ENCODE results near the gene MSTN.

Gene MSTN

GRCh38 chr2:190090148-190090547 is 27.6 kb upstream of the MSTN start:
- no peak overlapping the region for H3K4me3 ChIP-seq (ENCODE audit: low read length)
- H3K27me3 ChIP-seq (ENCODE audit: control insufficient read depth, insufficient read depth, low read length) = no peaks in the 10 kb centered on the region
- no peak overlapping the region for H3K9ac ChIP-seq (ENCODE audit: low read length)
- H3K27ac ChIP-seq (ENCODE audit: low read depth, low read length) = no peak overlapping the region
- H3K4me1 ChIP-seq (ENCODE audit: control insufficient read depth, insufficient read depth, low read length) = no peaks in the 10 kb centered on the region
- H3K36me3 ChIP-seq (ENCODE audit: control insufficient read depth, insufficient read depth, low read length) = no peaks in the 10 kb centered on the region

- H3K27ac ChIP-seq (ENCODE audit: low read depth, low read length) = no peak overlapping the region
These were observed 26.4 kb upstream of the MSTN start for GRCh38 chr2:190088917-190089316.

GRCh38 chr2:190084704-190085103 is 22.2 kb upstream of the MSTN start:
- Histone ChIP-seq H3K9ac (ENCODE audit: low read length) (no peak overlapping the region), H3K27me3 (ENCODE audit: control insufficient read depth, insufficient read depth, low read length) (no peaks in the 10 kb centered on the region), H3K4me1 (ENCODE audit: control insufficient read depth, insufficient read depth, low read length) (no peaks in the 10 kb centered on the region), H3K36me3 (ENCODE audit: control insufficient read depth, insufficient read depth, low read length) (no peaks in the 10 kb centered on the region), H3K27ac (ENCODE audit: low read depth, low read length) (no peak overlapping the region), H3K4me3 (ENCODE audit: low read length) (no peak overlapping the region)

More at GRCh38 chr2:190088917-190089316, 26.4 kb upstream of the MSTN start:
- Histone ChIP-seq H3K4me1 (ENCODE audit: control insufficient read depth, insufficient read depth, low read length) (no peaks in the 10 kb centered on the region), H3K4me3 (ENCODE audit: low read length) (no peak overlapping the region), H3K9ac (ENCODE audit: low read length) (no peak overlapping the region), H3K27me3 (ENCODE audit: control insufficient read depth, insufficient read depth, low read length) (no peaks in the 10 kb centered on the region), H3K36me3 (ENCODE audit: control insufficient read depth, insufficient read depth, low read length) (no peaks in the 10 kb centered on the region)

- no peak overlapping the region for H3K9ac ChIP-seq (ENCODE audit: low read length)
- H3K27me3 ChIP-seq (ENCODE audit: control insufficient read depth, insufficient read depth, low read length) = no peaks in the 10 kb centered on the region
- H3K4me1 ChIP-seq (ENCODE audit: control insufficient read depth, insufficient read depth, low read length) = no peaks in the 10 kb centered on the region
- H3K36me3 ChIP-seq (ENCODE audit: control insufficient read depth, insufficient read depth, low read length) = no peaks in the 10 kb centered on the region
- H3K27ac ChIP-seq (ENCODE audit: low read depth, low read length) = no peak overlapping the region
- no peak overlapping the region for H3K4me3 ChIP-seq (ENCODE audit: low read length)
These were observed 19.6 kb upstream of the MSTN start for GRCh38 chr2:190082118-190082517.

- H3K27me3 ChIP-seq (ENCODE audit: control insufficient read depth, insufficient read depth, low read length) = no peaks in the 10 kb centered on the region
- no peak overlapping the region for H3K4me3 ChIP-seq (ENCODE audit: low read length)
- no peaks in the 10 kb centered on the region for H3K4me1 ChIP-seq (ENCODE audit: control insufficient read depth, insufficient read depth, low read length)
- no peaks in the 10 kb centered on the region for H3K36me3 ChIP-seq (ENCODE audit: control insufficient read depth, insufficient read depth, low read length)
- no peak overlapping the region for H3K9ac ChIP-seq (ENCODE audit: low read length)
- H3K27ac ChIP-seq (ENCODE audit: low read depth, low read length) = no peak overlapping the region
These were observed 18.1 kb upstream of the MSTN start for GRCh38 chr2:190080527-190081049.

- no peak overlapping the region for H3K9ac ChIP-seq (ENCODE audit: low read length)
- H3K27ac ChIP-seq (ENCODE audit: low read depth, low read length) = no peak overlapping the region
- no peaks in the 10 kb centered on the region for H3K36me3 ChIP-seq (ENCODE audit: control insufficient read depth, insufficient read depth, low read length)
- no peaks in the 10 kb centered on the region for H3K4me1 ChIP-seq (ENCODE audit: control insufficient read depth, insufficient read depth, low read length)
- no peaks in the 10 kb centered on the region for H3K27me3 ChIP-seq (ENCODE audit: control insufficient read depth, insufficient read depth, low read length)
- H3K4me3 ChIP-seq (ENCODE audit: low read length) = no peak overlapping the region
These were observed 16.6 kb upstream of the MSTN start for GRCh38 chr2:190079160-190079559.

GRCh38 chr2:190075623-190076022 is 13.1 kb upstream of the MSTN start:
- H3K36me3 ChIP-seq (ENCODE audit: control insufficient read depth, insufficient read depth, low read length) = no peaks in the 10 kb centered on the region
- no peak overlapping the region for H3K27ac ChIP-seq (ENCODE audit: low read depth, low read length)
- no peak overlapping the region for H3K4me3 ChIP-seq (ENCODE audit: low read length)
- H3K4me1 ChIP-seq (ENCODE audit: control insufficient read depth, insufficient read depth, low read length) = no peaks in the 10 kb centered on the region
- no peaks in the 10 kb centered on the region for H3K27me3 ChIP-seq (ENCODE audit: control insufficient read depth, insufficient read depth, low read length)
- no peak overlapping the region for H3K9ac ChIP-seq (ENCODE audit: low read length)

- H3K27ac ChIP-seq (ENCODE audit: low read depth, low read length) = no peak overlapping the region
- H3K4me1 ChIP-seq (ENCODE audit: control insufficient read depth, insufficient read depth, low read length) = no peaks in the 10 kb centered on the region
- no peaks in the 10 kb centered on the region for H3K36me3 ChIP-seq (ENCODE audit: control insufficient read depth, insufficient read depth, low read length)
- H3K4me3 ChIP-seq (ENCODE audit: low read length) = no peak overlapping the region
- H3K9ac ChIP-seq (ENCODE audit: low read length) = no peak overlapping the region
- H3K27me3 ChIP-seq (ENCODE audit: control insufficient read depth, insufficient read depth, low read length) = no peaks in the 10 kb centered on the region
These were observed 7.6 kb upstream of the MSTN start for GRCh38 chr2:190069936-190070696.

- H3K4me3 ChIP-seq (ENCODE audit: low read length) = no peak overlapping the region
- no peaks in the 10 kb centered on the region for H3K4me1 ChIP-seq (ENCODE audit: control insufficient read depth, insufficient read depth, low read length)
- no peaks in the 10 kb centered on the region for H3K27me3 ChIP-seq (ENCODE audit: control insufficient read depth, insufficient read depth, low read length)
- H3K27ac ChIP-seq (ENCODE audit: low read depth, low read length) = no peak overlapping the region
- H3K9ac ChIP-seq (ENCODE audit: low read length) = no peak overlapping the region
- H3K36me3 ChIP-seq (ENCODE audit: control insufficient read depth, insufficient read depth, low read length) = no peaks in the 10 kb centered on the region
These were observed 6.2 kb upstream of the MSTN start for GRCh38 chr2:190068764-190069163.

- no peak overlapping the region for H3K9ac ChIP-seq (ENCODE audit: low read length)
- H3K36me3 ChIP-seq (ENCODE audit: control insufficient read depth, insufficient read depth, low read length) = no peaks in the 10 kb centered on the region
- no peaks in the 10 kb centered on the region for H3K27me3 ChIP-seq (ENCODE audit: control insufficient read depth, insufficient read depth, low read length)
- H3K4me1 ChIP-seq (ENCODE audit: control insufficient read depth, insufficient read depth, low read length) = no peaks in the 10 kb centered on the region
- H3K27ac ChIP-seq (ENCODE audit: low read depth, low read length) = no peak overlapping the region
- no peak overlapping the region for H3K4me3 ChIP-seq (ENCODE audit: low read length)
These were observed 3.3 kb upstream of the MSTN start for GRCh38 chr2:190065839-190066238.

GRCh38 chr2:190063624-190064023 is 1.1 kb upstream of the MSTN start:
- H3K27me3 ChIP-seq (ENCODE audit: control insufficient read depth, insufficient read depth, low read length) = no peaks in the 10 kb centered on the region
- H3K4me1 ChIP-seq (ENCODE audit: control insufficient read depth, insufficient read depth, low read length) = no peaks in the 10 kb centered on the region
- no peaks in the 10 kb centered on the region for H3K36me3 ChIP-seq (ENCODE audit: control insufficient read depth, insufficient read depth, low read length)
- no peak overlapping the region for H3K27ac ChIP-seq (ENCODE audit: low read depth, low read length)
- H3K9ac ChIP-seq (ENCODE audit: low read length) = no peak overlapping the region
- no peak overlapping the region for H3K4me3 ChIP-seq (ENCODE audit: low read length)

- H3K9ac ChIP-seq (ENCODE audit: low read length) = no peak overlapping the region
- no peaks in the 10 kb centered on the region for H3K36me3 ChIP-seq (ENCODE audit: control insufficient read depth, insufficient read depth, low read length)
- H3K27ac ChIP-seq (ENCODE audit: low read depth, low read length) = no peak overlapping the region
- H3K27me3 ChIP-seq (ENCODE audit: control insufficient read depth, insufficient read depth, low read length) = no peaks in the 10 kb centered on the region
- no peak overlapping the region for H3K4me3 ChIP-seq (ENCODE audit: low read length)
- no peaks in the 10 kb centered on the region for H3K4me1 ChIP-seq (ENCODE audit: control insufficient read depth, insufficient read depth, low read length)
These were observed 476 bp downstream of the MSTN start for GRCh38 chr2:190062053-190062452.

GRCh38 chr2:190060626-190061025 is 1.9 kb downstream of the MSTN start:
- H3K4me1 ChIP-seq (ENCODE audit: control insufficient read depth, insufficient read depth, low read length) = no peaks in the 10 kb centered on the region
- H3K27me3 ChIP-seq (ENCODE audit: control insufficient read depth, insufficient read depth, low read length) = no peaks in the 10 kb centered on the region
- no peaks in the 10 kb centered on the region for H3K36me3 ChIP-seq (ENCODE audit: control insufficient read depth, insufficient read depth, low read length)
- H3K9ac ChIP-seq (ENCODE audit: low read length) = no peak overlapping the region
- no peak overlapping the region for H3K4me3 ChIP-seq (ENCODE audit: low read length)
- H3K27ac ChIP-seq (ENCODE audit: low read depth, low read length) = no peak overlapping the region

All from rectal smooth muscle tissue (tissue), 1 donor.